SK-N-SH treated with all-trans-retinoic acid at 6 μM for 48 hours (cell line): ENCODE measurements around the gene CLDND2.

Experiments used
- ARNTL ChIP-seq: fragments of 450-650 bp; formaldehyde crosslinking; IDR thresholded peaks from 2 replicates; pipeline ENCODE4 v1.5.0; 2020; ENCODE audit warnings: low read depth, mild to moderate bottlenecking, moderate library complexity, borderline replicate concordance
- ESRRG ChIP-seq: fragments of 250-450 bp; sonication (Bioruptor Pico); IDR thresholded peaks from 2 replicates; pipeline ENCODE4 v1.6.1; 2021; ENCODE audit warnings: mild to moderate bottlenecking
- ISL1 ChIP-seq: fragments of 250-450 bp; sonication (Bioruptor Pico); IDR thresholded peaks from 2 replicates; pipeline ENCODE4 v2.1.2; 2022; ENCODE audit warnings: mild to moderate bottlenecking, moderate library complexity
- PATZ1 ChIP-seq: fragments of 250-450 bp; sonication (Bioruptor Pico); IDR thresholded peaks from 2 replicates; pipeline ENCODE4 v1.8.0; 2020; ENCODE audit warnings: mild to moderate bottlenecking, moderate library complexity, borderline replicate concordance
- SNAI2 ChIP-seq: fragments of 250-450 bp; sonication (Bioruptor Pico); IDR thresholded peaks from 2 replicates; pipeline ENCODE4 v1.5.0; 2020; ENCODE audit warnings: mild to moderate bottlenecking, moderate library complexity
- TCF4 ChIP-seq: fragments of 250-450 bp; sonication (Bioruptor Pico); IDR thresholded peaks from 2 replicates; pipeline ENCODE4 v1.8.0; 2021; ENCODE audit warnings: mild to moderate bottlenecking, moderate library complexity, borderline replicate concordance
- ZC3H10 ChIP-seq: fragments of 250-450 bp; sonication (Bioruptor Pico); IDR thresholded peaks from 2 replicates; pipeline ENCODE4 v1.5.1; 2021; ENCODE audit warnings: mild to moderate bottlenecking, moderate library complexity
- ZFP3 ChIP-seq: fragments of 250-450 bp; sonication (Bioruptor Pico); IDR thresholded peaks from 2 replicates; pipeline ENCODE4 v1.5.0; 2020; ENCODE audit warnings: mild to moderate bottlenecking, moderate library complexity
- ZNF8 ChIP-seq: fragments of 450-650 bp; formaldehyde crosslinking; IDR thresholded peaks from 2 replicates; pipeline ENCODE4 v1.5.0; 2020; ENCODE audit warnings: mild to moderate bottlenecking, moderate library complexity

GRCh38 chr19:51370230-51370629 lies 1.4 kb upstream of the CLDND2 start:
- TF ChIP-seq PATZ1 (CRISPR knock-in tag) (no peak), ZC3H10 (CRISPR knock-in tag) (no peak), ZNF8 (no peak), ARNTL (no peak), ISL1 (CRISPR knock-in tag) (no peak), SNAI2 (CRISPR knock-in tag) (no peak), ESRRG (no peak), ZFP3 (no peak), TCF4 (no peak)
